H9 (cell line): ENCODE measurements around the gene SCN3A. TPM values are rescaled to one million over a fixed set of nuclear protein-coding genes. Genes with fewer than 3 reads are reported as not detected.

ENCODE experiments used
- DNase-seq: peaks from one replicate; pipeline ENCODE4 v3.0.0-alpha.2; 2017
- H2AFZ ChIP-seq: one replicate; pipeline ENCODE4 v1.6.1; 2013; ENCODE audit warnings: mild to moderate bottlenecking, low read length, control low read depth, moderate library complexity
- H2AK5ac ChIP-seq: 2 replicates; pipeline ENCODE4 v1.6.1; 2013; ENCODE audit warnings: low read length, control low read depth, mixed read lengths; ENCODE audit not compliant: insufficient read length
- H2BK120ac ChIP-seq: one replicate; pipeline ENCODE4 v1.6.1; 2013; ENCODE audit warnings: low read depth, mild to moderate bottlenecking, low read length, control low read depth, inconsistent platforms; ENCODE audit not compliant: poor library complexity, severe bottlenecking
- H2BK12ac ChIP-seq: 2 replicates; pipeline ENCODE4 v1.6.1; 2013; ENCODE audit warnings: low read length, control low read depth, mixed read lengths, low read depth; ENCODE audit not compliant: insufficient read length
- H2BK15ac ChIP-seq: 2 replicates; pipeline ENCODE4 v1.6.1; 2013; ENCODE audit warnings: low read depth, low read length, control low read depth
- H2BK20ac ChIP-seq: one replicate; pipeline ENCODE4 v1.6.1; 2013; ENCODE audit warnings: low read depth, mild to moderate bottlenecking, low read length, control low read depth, inconsistent platforms; ENCODE audit not compliant: poor library complexity, severe bottlenecking
- H2BK5ac ChIP-seq: 2 replicates; pipeline ENCODE4 v1.6.1; 2013; ENCODE audit warnings: low read length, control low read depth, mixed read lengths; ENCODE audit not compliant: insufficient read length
- H3K14ac ChIP-seq: 2 replicates; pipeline ENCODE4 v1.6.1; 2013; ENCODE audit warnings: low read length, control low read depth; ENCODE audit not compliant: insufficient read depth
- H3K18ac ChIP-seq: 2 replicates; pipeline ENCODE4 v1.6.1; 2013; ENCODE audit warnings: low read depth, mild to moderate bottlenecking, mixed read lengths, low read length, control low read depth; ENCODE audit not compliant: insufficient read length
- H3K23ac ChIP-seq: 2 replicates; pipeline ENCODE4 v1.6.1; 2013; ENCODE audit warnings: low read length, control low read depth, mixed read lengths, low read depth; ENCODE audit not compliant: insufficient read length
- H3K23me2 ChIP-seq: 2 replicates; pipeline ENCODE4 v1.6.1; 2013; ENCODE audit warnings: low read depth, mild to moderate bottlenecking, mixed read lengths, low read length, control low read depth; ENCODE audit not compliant: insufficient read length, poor library complexity, severe bottlenecking
- H3K27ac ChIP-seq: 2 replicates; pipeline ENCODE4 v1.5.1; 2013; ENCODE audit warnings: low read length, control low read depth, mixed read lengths, low read depth; ENCODE audit not compliant: insufficient read length
- H3K27me3 ChIP-seq: 2 replicates; pipeline ENCODE4 v1.6.1; 2013; ENCODE audit warnings: low read length, control low read depth, inconsistent platforms; ENCODE audit not compliant: insufficient read depth
- H3K4ac ChIP-seq: 2 replicates; pipeline ENCODE4 v1.6.1; 2013; ENCODE audit warnings: low read depth, mild to moderate bottlenecking, control low read depth, inconsistent platforms, low read length, moderate library complexity
- H3K4me1 ChIP-seq: 2 replicates; pipeline ENCODE4 v1.6.1; 2013; ENCODE audit warnings: low read length, control low read depth, inconsistent platforms; ENCODE audit not compliant: insufficient read depth
- H3K4me2 ChIP-seq: 2 replicates; pipeline ENCODE4 v1.6.1; 2013; ENCODE audit warnings: low read length, control low read depth, mixed read lengths; ENCODE audit not compliant: insufficient read length, insufficient read depth
- H3K56ac ChIP-seq: 2 replicates; pipeline ENCODE4 v1.6.1; 2013; ENCODE audit warnings: low read depth, mild to moderate bottlenecking, mixed read lengths, low read length, control low read depth; ENCODE audit not compliant: insufficient read length
- H3K79me1 ChIP-seq: 2 replicates; pipeline ENCODE4 v1.6.1; 2013; ENCODE audit warnings: low read depth, mild to moderate bottlenecking, moderate library complexity, low read length, control low read depth, inconsistent platforms; ENCODE audit not compliant: insufficient read depth, poor library complexity, severe bottlenecking
- H3K79me2 ChIP-seq: 2 replicates; pipeline ENCODE4 v1.6.1; 2013; ENCODE audit warnings: low read length, control low read depth, inconsistent platforms; ENCODE audit not compliant: insufficient read depth
- H3K9ac ChIP-seq: 2 replicates; pipeline ENCODE4 v1.6.1; 2013; ENCODE audit warnings: low read length, control low read depth, mixed read lengths; ENCODE audit not compliant: insufficient read length; ENCODE audit errors: extremely low read depth
- H3K9me3 ChIP-seq: one replicate; pipeline ENCODE4 v1.6.1; 2013; ENCODE audit warnings: low read depth, low read length, inconsistent platforms; ENCODE audit not compliant: control insufficient read depth
- H3T11ph ChIP-seq: one replicate; pipeline ENCODE4 v1.6.1; 2013; ENCODE audit warnings: mild to moderate bottlenecking, low read length, control low read depth, inconsistent platforms
- H4K20me1 ChIP-seq: one replicate; pipeline ENCODE4 v1.6.1; 2013; ENCODE audit not compliant: control insufficient read depth, insufficient read length, insufficient read depth
- H4K5ac ChIP-seq: 2 replicates; pipeline ENCODE4 v1.6.1; 2013; ENCODE audit warnings: low read depth, mild to moderate bottlenecking, mixed read lengths, low read length, control low read depth; ENCODE audit not compliant: insufficient read length
- H4K8ac ChIP-seq: replicated peaks from 2 replicates; pipeline ENCODE4 v1.6.1; 2013; ENCODE audit warnings: low read length, control low read depth, mixed read lengths, low read depth; ENCODE audit not compliant: insufficient read length
- H4K91ac ChIP-seq: 2 replicates; pipeline ENCODE4 v1.6.1; 2013; ENCODE audit warnings: low read depth, mild to moderate bottlenecking, moderate library complexity, mixed read lengths, low read length, control low read depth; ENCODE audit not compliant: insufficient read length
- H3K27ac Mint-ChIP-seq, 3 experiments: 2 replicates in 2 of 3; 3 replicates in 1 of 3; pipeline ENCODE4 v1.8.0; 2020 to 2021; ENCODE audit warnings: mixed read lengths in 3 of 3, mild to moderate bottlenecking in 1 of 3, moderate library complexity in 1 of 3
- H3K27me3 Mint-ChIP-seq: 2 replicates; pipeline ENCODE4 v1.8.0; 2021; ENCODE audit warnings: low read depth, mild to moderate bottlenecking, moderate library complexity, mixed read lengths
- H3K36me3 Mint-ChIP-seq, 3 experiments: 2 replicates in 2 of 3; 3 replicates in 1 of 3; pipeline ENCODE4 v1.8.0; 2020 to 2021; ENCODE audit warnings: low read depth in 3 of 3, mixed read lengths in 3 of 3; ENCODE audit not compliant: insufficient read depth in 1 of 3
- H3K4me1 Mint-ChIP-seq, 2 experiments: 2 replicates each; pipeline ENCODE4 v1.8.0; 2020; ENCODE audit warnings: mixed read lengths in 2 of 2
- H3K4me3 Mint-ChIP-seq, 2 experiments: 2 replicates in 1 of 2; 3 replicates in 1 of 2; pipeline ENCODE4 v1.8.0; 2020 to 2021; ENCODE audit warnings: mild to moderate bottlenecking in 2 of 2, mixed read lengths in 2 of 2, moderate library complexity in 1 of 2
- H3K9me3 Mint-ChIP-seq, 2 experiments: 2 replicates in 1 of 2; 3 replicates in 1 of 2; pipeline ENCODE4 v1.8.0; 2020; ENCODE audit warnings: mild to moderate bottlenecking in 2 of 2, mixed read lengths in 2 of 2, moderate library complexity in 1 of 2
- WGBS: extraction: QIAGEN DNeasy Blood & Tissue Kit; methylation state at CpG from one replicate; pipeline ENCODE4 v1.1.7; 2013; ENCODE audit warnings: missing lambda C conversion rate, low lambda C conversion rate, mixed read lengths; ENCODE audit not compliant: insufficient read length; ENCODE audit errors: extremely low coverage; 5-methylcytosine and 5-hydroxymethylcytosine counted together
- total RNA-seq: library from RNA; stranded (reverse); gene quantifications from 2 replicates; pipeline ENCODE4 v1.2.1, GENCODE V29; 2021
- TF ChIP-seq, protein P1 (sequence below): fragments of 200-600 bp; sonication (generic); conservative IDR thresholded peaks from 3 replicates; pipeline ENCODE4 v1.8.0; 2021; ENCODE audit warnings: antibody characterized with exemption, mild to moderate bottlenecking

SCN3A gene
- total RNA-seq, 1 experiment from 2014 or later: not detected

DNA sequence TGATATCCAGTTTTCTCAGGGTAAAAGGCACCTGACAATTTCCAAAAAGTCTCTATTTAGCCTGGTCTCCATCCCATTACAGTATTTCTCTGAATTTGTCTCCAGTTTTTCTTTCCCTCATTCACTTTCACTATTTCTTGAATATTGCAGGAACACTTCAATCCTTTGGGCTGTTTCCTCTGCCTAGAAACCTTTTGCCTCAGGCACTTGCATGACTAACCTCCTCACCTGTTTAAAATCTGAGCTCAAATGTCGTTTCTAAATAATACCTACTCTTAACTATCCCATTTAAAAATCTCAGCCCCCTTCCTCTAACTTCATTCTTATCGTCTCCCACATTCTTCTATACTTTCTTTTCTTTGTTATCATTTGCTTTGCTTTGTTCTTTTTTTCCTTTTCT lies 44.4 kb upstream of the SCN3A start:
- H3K27ac ChIP-seq: no peak overlapping the region
- no peaks in the 10 kb centered on the region for H3K27me3 Mint-ChIP-seq
- no peak overlapping the region for H4K8ac ChIP-seq

More for the DNA sequence above, 44.4 kb upstream of the SCN3A start:
- Mint-ChIP-seq H3K27ac (no peak overlapping the region), H3K36me3 (no peaks in the 10 kb centered on the region), H3K4me1 (peaks cover 0 to 4% of the 10 kb centered on the region in 2 experiments; a peak in 2 of 4 replicates), H3K4me3 (no peak overlapping the region), H3K9me3 (no peaks in the 10 kb centered on the region)
- H2AK5ac ChIP-seq: no peak overlapping the region
- H3K23ac ChIP-seq: no peak overlapping the region
- no peak overlapping the region for H3K4me2 ChIP-seq
- H4K91ac ChIP-seq: no peak overlapping the region
- no peaks in the 10 kb centered on the region for H3K27me3 ChIP-seq
- H4K5ac ChIP-seq: no peak overlapping the region
- no peaks in the 10 kb centered on the region for H4K20me1 ChIP-seq
- H3K14ac ChIP-seq: no peak overlapping the region
- H3K18ac ChIP-seq: no peak overlapping the region
- no peak overlapping the region for H3T11ph ChIP-seq
- H2BK20ac ChIP-seq: no peak overlapping the region
- no peak overlapping the region for H2AFZ ChIP-seq
- DNase-seq: no peak
- H2BK12ac ChIP-seq: no peak overlapping the region
- TF ChIP-seq, protein P1, sequence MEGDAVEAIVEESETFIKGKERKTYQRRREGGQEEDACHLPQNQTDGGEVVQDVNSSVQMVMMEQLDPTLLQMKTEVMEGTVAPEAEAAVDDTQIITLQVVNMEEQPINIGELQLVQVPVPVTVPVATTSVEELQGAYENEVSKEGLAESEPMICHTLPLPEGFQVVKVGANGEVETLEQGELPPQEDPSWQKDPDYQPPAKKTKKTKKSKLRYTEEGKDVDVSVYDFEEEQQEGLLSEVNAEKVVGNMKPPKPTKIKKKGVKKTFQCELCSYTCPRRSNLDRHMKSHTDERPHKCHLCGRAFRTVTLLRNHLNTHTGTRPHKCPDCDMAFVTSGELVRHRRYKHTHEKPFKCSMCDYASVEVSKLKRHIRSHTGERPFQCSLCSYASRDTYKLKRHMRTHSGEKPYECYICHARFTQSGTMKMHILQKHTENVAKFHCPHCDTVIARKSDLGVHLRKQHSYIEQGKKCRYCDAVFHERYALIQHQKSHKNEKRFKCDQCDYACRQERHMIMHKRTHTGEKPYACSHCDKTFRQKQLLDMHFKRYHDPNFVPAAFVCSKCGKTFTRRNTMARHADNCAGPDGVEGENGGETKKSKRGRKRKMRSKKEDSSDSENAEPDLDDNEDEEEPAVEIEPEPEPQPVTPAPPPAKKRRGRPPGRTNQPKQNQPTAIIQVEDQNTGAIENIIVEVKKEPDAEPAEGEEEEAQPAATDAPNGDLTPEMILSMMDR: no peak
- no peaks in the 10 kb centered on the region for H3K23me2 ChIP-seq
- H3K4me1 ChIP-seq: no peaks in the 10 kb centered on the region
- no peak overlapping the region for H2BK5ac ChIP-seq
- H2BK15ac ChIP-seq: no peak overlapping the region
- no peaks in the 10 kb centered on the region for H3K79me2 ChIP-seq
- H3K4ac ChIP-seq: no peak overlapping the region
- H2BK120ac ChIP-seq: no peak overlapping the region
- no peaks in the 10 kb centered on the region for H3K79me1 ChIP-seq
- H3K56ac ChIP-seq: no peak overlapping the region
- no peaks in the 10 kb centered on the region for H3K9me3 ChIP-seq
- H3K9ac ChIP-seq: no peak overlapping the region
- WGBS: 98% methylated on average over 2 of the region's 2 CpGs
